HL-60 (cell line): ENCODE results near the gene CFAP141.

Experiments used
- GABPA ChIP-seq: IDR thresholded peaks from 2 replicates; pipeline ENCODE4 v1.6.1; 2012; ENCODE audit warnings: low read depth
- POLR2AphosphoS5 ChIP-seq: IDR thresholded peaks from 2 replicates; pipeline ENCODE4 v1.6.1; 2012; ENCODE audit warnings: low read depth
- SPI1 ChIP-seq: IDR thresholded peaks from 2 replicates; pipeline ENCODE4 v1.6.1; 2012; ENCODE audit warnings: low read depth, mild to moderate bottlenecking, borderline replicate concordance
- TF ChIP-seq, protein P1 (sequence below): IDR thresholded peaks from one replicate; pipeline ENCODE4 v1.5.1; 2011; ENCODE audit warnings: low read length, control low read depth, inconsistent platforms; ENCODE audit not compliant: insufficient read depth
- TF ChIP-seq, protein P2 (sequence below): IDR thresholded peaks from 2 replicates; pipeline ENCODE4 v1.6.1; 2012; ENCODE audit warnings: low read depth; ENCODE audit not compliant: insufficient replicate concordance

DNA sequence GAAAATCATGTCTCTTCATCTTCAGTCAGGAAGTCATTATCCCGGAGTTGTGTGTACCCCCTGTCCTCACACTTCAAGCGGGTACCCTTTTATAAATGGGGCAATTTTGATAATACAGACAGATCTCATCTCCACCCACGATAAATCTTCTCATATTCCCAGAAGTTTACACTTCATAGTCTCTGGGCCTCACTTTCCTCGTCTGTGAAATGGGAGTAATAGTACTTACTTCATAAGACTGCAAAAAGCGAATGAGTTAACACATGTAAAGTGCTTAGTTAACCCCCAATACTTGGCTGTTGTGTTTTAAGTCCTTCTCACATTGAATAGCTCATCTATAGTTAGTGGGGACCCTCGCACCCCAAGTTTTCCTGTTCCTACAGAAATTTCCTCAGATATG is 52.1 kb downstream of the CFAP141 start:
- TF ChIP-seq POLR2AphosphoS5: no peak
- TF ChIP-seq, protein P1, sequence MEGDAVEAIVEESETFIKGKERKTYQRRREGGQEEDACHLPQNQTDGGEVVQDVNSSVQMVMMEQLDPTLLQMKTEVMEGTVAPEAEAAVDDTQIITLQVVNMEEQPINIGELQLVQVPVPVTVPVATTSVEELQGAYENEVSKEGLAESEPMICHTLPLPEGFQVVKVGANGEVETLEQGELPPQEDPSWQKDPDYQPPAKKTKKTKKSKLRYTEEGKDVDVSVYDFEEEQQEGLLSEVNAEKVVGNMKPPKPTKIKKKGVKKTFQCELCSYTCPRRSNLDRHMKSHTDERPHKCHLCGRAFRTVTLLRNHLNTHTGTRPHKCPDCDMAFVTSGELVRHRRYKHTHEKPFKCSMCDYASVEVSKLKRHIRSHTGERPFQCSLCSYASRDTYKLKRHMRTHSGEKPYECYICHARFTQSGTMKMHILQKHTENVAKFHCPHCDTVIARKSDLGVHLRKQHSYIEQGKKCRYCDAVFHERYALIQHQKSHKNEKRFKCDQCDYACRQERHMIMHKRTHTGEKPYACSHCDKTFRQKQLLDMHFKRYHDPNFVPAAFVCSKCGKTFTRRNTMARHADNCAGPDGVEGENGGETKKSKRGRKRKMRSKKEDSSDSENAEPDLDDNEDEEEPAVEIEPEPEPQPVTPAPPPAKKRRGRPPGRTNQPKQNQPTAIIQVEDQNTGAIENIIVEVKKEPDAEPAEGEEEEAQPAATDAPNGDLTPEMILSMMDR: no peak
- no peak for TF ChIP-seq SPI1
- TF ChIP-seq, protein P2, sequence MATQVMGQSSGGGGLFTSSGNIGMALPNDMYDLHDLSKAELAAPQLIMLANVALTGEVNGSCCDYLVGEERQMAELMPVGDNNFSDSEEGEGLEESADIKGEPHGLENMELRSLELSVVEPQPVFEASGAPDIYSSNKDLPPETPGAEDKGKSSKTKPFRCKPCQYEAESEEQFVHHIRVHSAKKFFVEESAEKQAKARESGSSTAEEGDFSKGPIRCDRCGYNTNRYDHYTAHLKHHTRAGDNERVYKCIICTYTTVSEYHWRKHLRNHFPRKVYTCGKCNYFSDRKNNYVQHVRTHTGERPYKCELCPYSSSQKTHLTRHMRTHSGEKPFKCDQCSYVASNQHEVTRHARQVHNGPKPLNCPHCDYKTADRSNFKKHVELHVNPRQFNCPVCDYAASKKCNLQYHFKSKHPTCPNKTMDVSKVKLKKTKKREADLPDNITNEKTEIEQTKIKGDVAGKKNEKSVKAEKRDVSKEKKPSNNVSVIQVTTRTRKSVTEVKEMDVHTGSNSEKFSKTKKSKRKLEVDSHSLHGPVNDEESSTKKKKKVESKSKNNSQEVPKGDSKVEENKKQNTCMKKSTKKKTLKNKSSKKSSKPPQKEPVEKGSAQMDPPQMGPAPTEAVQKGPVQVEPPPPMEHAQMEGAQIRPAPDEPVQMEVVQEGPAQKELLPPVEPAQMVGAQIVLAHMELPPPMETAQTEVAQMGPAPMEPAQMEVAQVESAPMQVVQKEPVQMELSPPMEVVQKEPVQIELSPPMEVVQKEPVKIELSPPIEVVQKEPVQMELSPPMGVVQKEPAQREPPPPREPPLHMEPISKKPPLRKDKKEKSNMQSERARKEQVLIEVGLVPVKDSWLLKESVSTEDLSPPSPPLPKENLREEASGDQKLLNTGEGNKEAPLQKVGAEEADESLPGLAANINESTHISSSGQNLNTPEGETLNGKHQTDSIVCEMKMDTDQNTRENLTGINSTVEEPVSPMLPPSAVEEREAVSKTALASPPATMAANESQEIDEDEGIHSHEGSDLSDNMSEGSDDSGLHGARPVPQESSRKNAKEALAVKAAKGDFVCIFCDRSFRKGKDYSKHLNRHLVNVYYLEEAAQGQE: no peak
- TF ChIP-seq GABPA: no peak
